ENCODE data around the gene KRT75. TPM values are rescaled to one million over a fixed set of nuclear protein-coding genes. Genes with fewer than 3 reads are reported as not detected.

The KRT75 gene
- total RNA-seq, 1 experiment from 2014 or later = not detected

- Mint-ChIP-seq H3K4me3 (no peak overlapping the region), H3K36me3 (ENCODE audit: insufficient read depth in 1 of 3, low read depth in 3 of 3) (no peaks in the 10 kb centered on the region), H3K27me3 (ENCODE audit: low read depth) (peaks cover 44% of the 10 kb centered on the region), H3K9me3 (no peaks in the 10 kb centered on the region), H3K4me1 (peaks cover 6 to 12% of the 10 kb centered on the region in 2 experiments; a peak in 3 of 4 replicates), H3K27ac (no peak overlapping the region)
- H3K9me3 ChIP-seq (ENCODE audit: control insufficient read depth, low read depth, low read length) = no peaks in the 10 kb centered on the region
- no peak overlapping the region for H4K91ac ChIP-seq (ENCODE audit: insufficient read length, low read depth, low read length)
- H4K20me1 ChIP-seq (ENCODE audit: control insufficient read depth, insufficient read depth, insufficient read length) = no peaks in the 10 kb centered on the region
- H3K79me1 ChIP-seq (ENCODE audit: insufficient read depth, low read depth, low read length, poor library complexity, severe bottlenecking) = no peaks in the 10 kb centered on the region
- H3K27me3 ChIP-seq (ENCODE audit: insufficient read depth, low read length) = no peaks in the 10 kb centered on the region
- peak; percentile 48; the same call in 2 of the 3 replicates for TF ChIP-seq CTCF (conservative IDR thresholded peaks at IDR 0.05)
- H3K4me1 ChIP-seq (ENCODE audit: insufficient read depth, low read length) = no peaks in the 10 kb centered on the region
- H2BK12ac ChIP-seq (ENCODE audit: insufficient read length, low read depth, low read length) = no peak overlapping the region
- H2BK5ac ChIP-seq (ENCODE audit: insufficient read length, low read length) = no peak overlapping the region
- no peaks in the 10 kb centered on the region for H3K23me2 ChIP-seq (ENCODE audit: insufficient read length, low read depth, low read length, poor library complexity, severe bottlenecking)
- no peak overlapping the region for H2AK5ac ChIP-seq (ENCODE audit: insufficient read length, low read length)
- peak; percentile 54 for DNase-seq
- no peak overlapping the region for H3T11ph ChIP-seq (ENCODE audit: low read length)
- no peak overlapping the region for H3K18ac ChIP-seq (ENCODE audit: insufficient read length, low read depth, low read length)
- no peak overlapping the region for H4K5ac ChIP-seq (ENCODE audit: insufficient read length, low read depth, low read length)
- no peak overlapping the region for H2BK20ac ChIP-seq (ENCODE audit: low read depth, low read length, poor library complexity, severe bottlenecking)
- H3K79me2 ChIP-seq (ENCODE audit: insufficient read depth, low read length) = no peaks in the 10 kb centered on the region
- no peak overlapping the region for H4K8ac ChIP-seq (replicated peaks; ENCODE audit: insufficient read length, low read depth, low read length)
- no peak overlapping the region for H3K14ac ChIP-seq (ENCODE audit: insufficient read depth, low read length)
- no CpG with 5 or more reads among the region's 10 CpGs for WGBS (ENCODE audit: extremely low coverage, insufficient read length, low lambda C conversion rate)
- no peak overlapping the region for H3K56ac ChIP-seq (ENCODE audit: insufficient read length, low read depth, low read length)
- H2AFZ ChIP-seq (ENCODE audit: low read length) = no peak overlapping the region
- H3K23ac ChIP-seq (ENCODE audit: insufficient read length, low read depth, low read length) = no peak overlapping the region
- no peak overlapping the region for H3K4me2 ChIP-seq (ENCODE audit: insufficient read depth, insufficient read length, low read length)
- H3K4ac ChIP-seq (ENCODE audit: low read depth, low read length) = no peak overlapping the region
- H2BK15ac ChIP-seq (ENCODE audit: low read depth, low read length) = no peak overlapping the region
- no peak overlapping the region for H2BK120ac ChIP-seq (ENCODE audit: low read depth, low read length, poor library complexity, severe bottlenecking)
- H3K9ac ChIP-seq (ENCODE audit: extremely low read depth, insufficient read length, low read length) = no peak overlapping the region
- no peak overlapping the region for H3K27ac ChIP-seq (ENCODE audit: insufficient read length, low read depth, low read length)
Measured at GRCh38 chr12:52428121-52428520, 6.0 kb downstream of the KRT75 start.
